GM23338 (cell line): ENCODE data around the gene NAA20. TPM values are rescaled to one million over a fixed set of nuclear protein-coding genes. Genes with fewer than 3 reads are reported as not detected.

Experiments used
- ATAC-seq: fragments of 200-7000 bp; cut with Tn5 transposase; 3 replicates; pipeline ENCODE4 v1.9.1; 2020
- DNase-seq: peaks from one replicate; pipeline ENCODE4 v3.0.0-alpha.2; 2015; ENCODE audit warnings: low spot score
- H2AFZ ChIP-seq: fragments of 200-600 bp; sonication (generic); 2 replicates; pipeline ENCODE4 v1.8.0; 2016; ENCODE audit warnings: antibody characterized with exemption, mild to moderate bottlenecking, moderate library complexity
- H3F3A ChIP-seq: fragments of 200-600 bp; sonication (generic); replicated peaks from 2 replicates; pipeline ENCODE4 v1.8.0; 2017; ENCODE audit warnings: antibody characterized with exemption, mixed run types, low read depth
- H3K27ac ChIP-seq: fragments of 200-600 bp; sonication (generic); 2 replicates; pipeline ENCODE4 v1.6.1; 2016; ENCODE audit warnings: low read depth
- H3K27me3 ChIP-seq: fragments of 200-600 bp; sonication (generic); 2 replicates; pipeline ENCODE4 v1.8.0; 2016; ENCODE audit warnings: mild to moderate bottlenecking, mixed run types, moderate library complexity; ENCODE audit not compliant: insufficient read depth
- H3K36me3 ChIP-seq: fragments of 200-600 bp; sonication (generic); 2 replicates; pipeline ENCODE4 v1.8.0; 2016; ENCODE audit warnings: mild to moderate bottlenecking; ENCODE audit not compliant: insufficient read depth
- H3K4me1 ChIP-seq: fragments of 200-600 bp; sonication (generic); 2 replicates; pipeline ENCODE4 v1.8.0; 2016; ENCODE audit warnings: mild to moderate bottlenecking, moderate library complexity; ENCODE audit not compliant: insufficient read depth
- H3K4me2 ChIP-seq: fragments of 200-600 bp; sonication (generic); 2 replicates; pipeline ENCODE4 v1.7.1; 2017; ENCODE audit warnings: mixed run types
- H3K4me3 ChIP-seq: fragments of 200-600 bp; sonication (generic); 2 replicates; pipeline ENCODE4 v1.6.1; 2016; ENCODE audit warnings: mixed run types
- H3K79me2 ChIP-seq: fragments of 200-600 bp; sonication (generic); replicated peaks from 2 replicates; pipeline ENCODE4 v1.8.0; 2017; ENCODE audit warnings: mild to moderate bottlenecking; ENCODE audit not compliant: insufficient read depth
- H3K9me2 ChIP-seq: fragments of 200-600 bp; sonication (generic); 2 replicates; pipeline ENCODE4 v1.8.0; 2017; ENCODE audit not compliant: insufficient read depth
- H4K20me1 ChIP-seq: fragments of 200-600 bp; sonication (generic); replicated peaks from 2 replicates; pipeline ENCODE4 v1.8.0; 2017; ENCODE audit warnings: mild to moderate bottlenecking; ENCODE audit not compliant: insufficient read depth
- H3K27ac Mint-ChIP-seq: 2 replicates; pipeline ENCODE4 v1.8.0; 2020; ENCODE audit warnings: inconsistent platforms, mild to moderate bottlenecking, moderate library complexity, mixed read lengths
- H3K27me3 Mint-ChIP-seq: 3 replicates; pipeline ENCODE4 v1.8.0; 2022; ENCODE audit warnings: low read depth, mild to moderate bottlenecking, moderate library complexity, mixed read lengths, inconsistent platforms; ENCODE audit not compliant: insufficient read depth, poor library complexity
- H3K36me3 Mint-ChIP-seq: 3 replicates; pipeline ENCODE4 v1.8.0; 2021; ENCODE audit warnings: low read depth, mild to moderate bottlenecking, inconsistent platforms, moderate library complexity, mixed read lengths
- H3K4me1 Mint-ChIP-seq: 3 replicates; pipeline ENCODE4 v1.8.0; 2020; ENCODE audit warnings: mild to moderate bottlenecking, inconsistent platforms, mixed read lengths
- H3K4me3 Mint-ChIP-seq: 3 replicates; pipeline ENCODE4 v1.8.0; 2021; ENCODE audit warnings: moderate library complexity, mild to moderate bottlenecking, inconsistent platforms, mixed read lengths
- H3K9me3 Mint-ChIP-seq: 3 replicates; pipeline ENCODE4 v1.8.0; 2020; ENCODE audit warnings: moderate library complexity, mild to moderate bottlenecking, inconsistent platforms, mixed read lengths
- CREB1 ChIP-seq: fragments of 250-450 bp; sonication (Bioruptor Pico); IDR thresholded peaks from 2 replicates; pipeline ENCODE4 v1.5.0; 2020; ENCODE audit warnings: low read depth, mild to moderate bottlenecking, moderate library complexity
- EZH2 ChIP-seq: fragments of 200-600 bp; sonication (generic); IDR thresholded peaks from one replicate; pipeline ENCODE4 v1.8.0; 2017; ENCODE audit warnings: antibody characterized with exemption, mild to moderate bottlenecking, low read depth; ENCODE audit not compliant: unreplicated experiment
- EZH2phosphoT487 ChIP-seq: fragments of 200-600 bp; sonication (generic); IDR thresholded peaks from one replicate; pipeline ENCODE4 v1.8.1; 2018; ENCODE audit warnings: antibody characterized with exemption; ENCODE audit not compliant: unreplicated experiment
- JUNB ChIP-seq: IDR thresholded peaks from one replicate; pipeline ENCODE4 v1.6.1; 2016; ENCODE audit warnings: antibody characterized with exemption; ENCODE audit not compliant: unreplicated experiment
- STAT1 ChIP-seq: IDR thresholded peaks from one replicate; pipeline ENCODE4 v1.6.1; 2016; ENCODE audit warnings: antibody characterized with exemption; ENCODE audit not compliant: unreplicated experiment
- ZNF114 ChIP-seq: fragments of 250-450 bp; sonication (Bioruptor Pico); IDR thresholded peaks from 2 replicates; pipeline ENCODE4 v1.5.0; 2020; ENCODE audit warnings: mild to moderate bottlenecking, moderate library complexity
- ZNF331 ChIP-seq: fragments of 250-450 bp; sonication (Bioruptor Pico); IDR thresholded peaks from 2 replicates; pipeline ENCODE4 v1.5.0; 2020; ENCODE audit warnings: low read depth, mild to moderate bottlenecking, moderate library complexity
- polyA plus RNA-seq: library from polyadenylated mRNA; unstranded; fragments of >200 nt; fragmentation: Nextera tagmentation; extraction: Ambion mirVana; gene quantifications from 2 replicates; pipeline ENCODE4 v1.2.1, GENCODE V29; 2016
- total RNA-seq: library from RNA; depleted of rRNA; stranded (reverse); fragments of >200 nt; shearing (Covaris generic); gene quantifications from 2 replicates; pipeline ENCODE4 v1.2.3, GENCODE V29; 2014
- TF ChIP-seq, protein P1 (sequence below): IDR thresholded peaks from one replicate; pipeline ENCODE4 v1.6.1; 2018; ENCODE audit warnings: antibody characterized with exemption; ENCODE audit not compliant: unreplicated experiment
- TF ChIP-seq, protein P2 (sequence below), 2 experiments: fragments of 200-600 bp in 1 of 2; sonication (generic) in 1 of 2; conservative IDR thresholded peaks; 2 replicates each; pipeline versions ENCODE4 v1.5.1 to v1.6.1; 2016 to 2017; ENCODE audit warnings: antibody characterized with exemption in 2 of 2, low read depth in 2 of 2, mild to moderate bottlenecking in 2 of 2, moderate library complexity in 1 of 2
- TF ChIP-seq, protein P3 (sequence below): fragments of 250-450 bp; sonication (Bioruptor Pico); IDR thresholded peaks from 2 replicates; pipeline ENCODE4 v1.5.0; 2020; ENCODE audit warnings: mild to moderate bottlenecking, moderate library complexity

The NAA20 gene
- total and polyA plus RNA-seq, 2 experiments from 2014 or later = 28.7 to 117 TPM

DNA sequence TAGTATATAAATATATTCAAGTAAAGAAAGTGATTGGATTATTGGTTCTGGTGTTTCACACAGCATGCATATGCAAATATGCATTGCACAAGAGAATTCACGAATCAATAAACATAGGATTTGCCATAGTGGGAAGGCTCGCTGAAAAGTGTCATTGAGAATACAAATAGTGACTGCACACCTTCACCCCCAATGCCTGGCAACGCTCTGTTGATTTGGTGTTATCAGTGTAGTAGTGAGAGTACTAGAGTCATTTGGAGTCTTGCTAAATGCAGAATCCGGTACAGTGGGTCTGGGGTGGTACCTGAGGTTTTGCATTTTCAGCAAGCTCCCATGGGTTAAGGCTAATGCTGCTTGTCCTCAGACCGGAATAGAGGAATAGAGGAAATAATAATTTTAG is 49.7 kb upstream of the NAA20 start (continued):
- TF ChIP-seq, protein P1, sequence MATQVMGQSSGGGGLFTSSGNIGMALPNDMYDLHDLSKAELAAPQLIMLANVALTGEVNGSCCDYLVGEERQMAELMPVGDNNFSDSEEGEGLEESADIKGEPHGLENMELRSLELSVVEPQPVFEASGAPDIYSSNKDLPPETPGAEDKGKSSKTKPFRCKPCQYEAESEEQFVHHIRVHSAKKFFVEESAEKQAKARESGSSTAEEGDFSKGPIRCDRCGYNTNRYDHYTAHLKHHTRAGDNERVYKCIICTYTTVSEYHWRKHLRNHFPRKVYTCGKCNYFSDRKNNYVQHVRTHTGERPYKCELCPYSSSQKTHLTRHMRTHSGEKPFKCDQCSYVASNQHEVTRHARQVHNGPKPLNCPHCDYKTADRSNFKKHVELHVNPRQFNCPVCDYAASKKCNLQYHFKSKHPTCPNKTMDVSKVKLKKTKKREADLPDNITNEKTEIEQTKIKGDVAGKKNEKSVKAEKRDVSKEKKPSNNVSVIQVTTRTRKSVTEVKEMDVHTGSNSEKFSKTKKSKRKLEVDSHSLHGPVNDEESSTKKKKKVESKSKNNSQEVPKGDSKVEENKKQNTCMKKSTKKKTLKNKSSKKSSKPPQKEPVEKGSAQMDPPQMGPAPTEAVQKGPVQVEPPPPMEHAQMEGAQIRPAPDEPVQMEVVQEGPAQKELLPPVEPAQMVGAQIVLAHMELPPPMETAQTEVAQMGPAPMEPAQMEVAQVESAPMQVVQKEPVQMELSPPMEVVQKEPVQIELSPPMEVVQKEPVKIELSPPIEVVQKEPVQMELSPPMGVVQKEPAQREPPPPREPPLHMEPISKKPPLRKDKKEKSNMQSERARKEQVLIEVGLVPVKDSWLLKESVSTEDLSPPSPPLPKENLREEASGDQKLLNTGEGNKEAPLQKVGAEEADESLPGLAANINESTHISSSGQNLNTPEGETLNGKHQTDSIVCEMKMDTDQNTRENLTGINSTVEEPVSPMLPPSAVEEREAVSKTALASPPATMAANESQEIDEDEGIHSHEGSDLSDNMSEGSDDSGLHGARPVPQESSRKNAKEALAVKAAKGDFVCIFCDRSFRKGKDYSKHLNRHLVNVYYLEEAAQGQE = no peak

DNA sequence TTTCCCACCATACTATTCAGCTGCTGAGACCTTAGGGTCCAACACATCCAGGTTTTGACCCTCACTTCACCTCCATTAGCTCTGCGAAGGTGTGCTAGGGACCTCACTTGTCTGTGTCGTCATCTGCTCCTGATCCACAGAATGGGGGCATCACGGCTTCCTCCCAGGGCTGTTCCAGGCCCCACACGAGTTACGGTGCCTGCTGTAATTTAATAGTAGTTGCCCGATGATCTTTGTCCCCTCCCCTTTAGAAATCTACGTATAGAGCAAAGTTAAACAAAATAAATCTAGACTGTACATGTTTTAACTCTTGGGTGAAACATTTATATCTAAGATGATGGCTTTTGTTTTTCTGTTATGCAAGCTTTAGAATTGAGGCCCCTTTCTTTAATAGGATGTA is 49.1 kb upstream of the NAA20 start:
- no peak overlapping the region for H2AFZ ChIP-seq
- ATAC-seq = no peak
- TF ChIP-seq CREB1 (no peak), EZH2 (no peak), STAT1 (no peak), JUNB (no peak), ZNF114 (CRISPR knock-in tag) (no peak), EZH2phosphoT487 (no peak), ZNF331 (no peak)
- TF ChIP-seq, protein P2, sequence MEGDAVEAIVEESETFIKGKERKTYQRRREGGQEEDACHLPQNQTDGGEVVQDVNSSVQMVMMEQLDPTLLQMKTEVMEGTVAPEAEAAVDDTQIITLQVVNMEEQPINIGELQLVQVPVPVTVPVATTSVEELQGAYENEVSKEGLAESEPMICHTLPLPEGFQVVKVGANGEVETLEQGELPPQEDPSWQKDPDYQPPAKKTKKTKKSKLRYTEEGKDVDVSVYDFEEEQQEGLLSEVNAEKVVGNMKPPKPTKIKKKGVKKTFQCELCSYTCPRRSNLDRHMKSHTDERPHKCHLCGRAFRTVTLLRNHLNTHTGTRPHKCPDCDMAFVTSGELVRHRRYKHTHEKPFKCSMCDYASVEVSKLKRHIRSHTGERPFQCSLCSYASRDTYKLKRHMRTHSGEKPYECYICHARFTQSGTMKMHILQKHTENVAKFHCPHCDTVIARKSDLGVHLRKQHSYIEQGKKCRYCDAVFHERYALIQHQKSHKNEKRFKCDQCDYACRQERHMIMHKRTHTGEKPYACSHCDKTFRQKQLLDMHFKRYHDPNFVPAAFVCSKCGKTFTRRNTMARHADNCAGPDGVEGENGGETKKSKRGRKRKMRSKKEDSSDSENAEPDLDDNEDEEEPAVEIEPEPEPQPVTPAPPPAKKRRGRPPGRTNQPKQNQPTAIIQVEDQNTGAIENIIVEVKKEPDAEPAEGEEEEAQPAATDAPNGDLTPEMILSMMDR (conservative IDR thresholded peaks at IDR 0.05; ENCODE audit: low read depth in 2 of 2) = no peak
- TF ChIP-seq, protein P1 = no peak
- TF ChIP-seq, protein P3, sequence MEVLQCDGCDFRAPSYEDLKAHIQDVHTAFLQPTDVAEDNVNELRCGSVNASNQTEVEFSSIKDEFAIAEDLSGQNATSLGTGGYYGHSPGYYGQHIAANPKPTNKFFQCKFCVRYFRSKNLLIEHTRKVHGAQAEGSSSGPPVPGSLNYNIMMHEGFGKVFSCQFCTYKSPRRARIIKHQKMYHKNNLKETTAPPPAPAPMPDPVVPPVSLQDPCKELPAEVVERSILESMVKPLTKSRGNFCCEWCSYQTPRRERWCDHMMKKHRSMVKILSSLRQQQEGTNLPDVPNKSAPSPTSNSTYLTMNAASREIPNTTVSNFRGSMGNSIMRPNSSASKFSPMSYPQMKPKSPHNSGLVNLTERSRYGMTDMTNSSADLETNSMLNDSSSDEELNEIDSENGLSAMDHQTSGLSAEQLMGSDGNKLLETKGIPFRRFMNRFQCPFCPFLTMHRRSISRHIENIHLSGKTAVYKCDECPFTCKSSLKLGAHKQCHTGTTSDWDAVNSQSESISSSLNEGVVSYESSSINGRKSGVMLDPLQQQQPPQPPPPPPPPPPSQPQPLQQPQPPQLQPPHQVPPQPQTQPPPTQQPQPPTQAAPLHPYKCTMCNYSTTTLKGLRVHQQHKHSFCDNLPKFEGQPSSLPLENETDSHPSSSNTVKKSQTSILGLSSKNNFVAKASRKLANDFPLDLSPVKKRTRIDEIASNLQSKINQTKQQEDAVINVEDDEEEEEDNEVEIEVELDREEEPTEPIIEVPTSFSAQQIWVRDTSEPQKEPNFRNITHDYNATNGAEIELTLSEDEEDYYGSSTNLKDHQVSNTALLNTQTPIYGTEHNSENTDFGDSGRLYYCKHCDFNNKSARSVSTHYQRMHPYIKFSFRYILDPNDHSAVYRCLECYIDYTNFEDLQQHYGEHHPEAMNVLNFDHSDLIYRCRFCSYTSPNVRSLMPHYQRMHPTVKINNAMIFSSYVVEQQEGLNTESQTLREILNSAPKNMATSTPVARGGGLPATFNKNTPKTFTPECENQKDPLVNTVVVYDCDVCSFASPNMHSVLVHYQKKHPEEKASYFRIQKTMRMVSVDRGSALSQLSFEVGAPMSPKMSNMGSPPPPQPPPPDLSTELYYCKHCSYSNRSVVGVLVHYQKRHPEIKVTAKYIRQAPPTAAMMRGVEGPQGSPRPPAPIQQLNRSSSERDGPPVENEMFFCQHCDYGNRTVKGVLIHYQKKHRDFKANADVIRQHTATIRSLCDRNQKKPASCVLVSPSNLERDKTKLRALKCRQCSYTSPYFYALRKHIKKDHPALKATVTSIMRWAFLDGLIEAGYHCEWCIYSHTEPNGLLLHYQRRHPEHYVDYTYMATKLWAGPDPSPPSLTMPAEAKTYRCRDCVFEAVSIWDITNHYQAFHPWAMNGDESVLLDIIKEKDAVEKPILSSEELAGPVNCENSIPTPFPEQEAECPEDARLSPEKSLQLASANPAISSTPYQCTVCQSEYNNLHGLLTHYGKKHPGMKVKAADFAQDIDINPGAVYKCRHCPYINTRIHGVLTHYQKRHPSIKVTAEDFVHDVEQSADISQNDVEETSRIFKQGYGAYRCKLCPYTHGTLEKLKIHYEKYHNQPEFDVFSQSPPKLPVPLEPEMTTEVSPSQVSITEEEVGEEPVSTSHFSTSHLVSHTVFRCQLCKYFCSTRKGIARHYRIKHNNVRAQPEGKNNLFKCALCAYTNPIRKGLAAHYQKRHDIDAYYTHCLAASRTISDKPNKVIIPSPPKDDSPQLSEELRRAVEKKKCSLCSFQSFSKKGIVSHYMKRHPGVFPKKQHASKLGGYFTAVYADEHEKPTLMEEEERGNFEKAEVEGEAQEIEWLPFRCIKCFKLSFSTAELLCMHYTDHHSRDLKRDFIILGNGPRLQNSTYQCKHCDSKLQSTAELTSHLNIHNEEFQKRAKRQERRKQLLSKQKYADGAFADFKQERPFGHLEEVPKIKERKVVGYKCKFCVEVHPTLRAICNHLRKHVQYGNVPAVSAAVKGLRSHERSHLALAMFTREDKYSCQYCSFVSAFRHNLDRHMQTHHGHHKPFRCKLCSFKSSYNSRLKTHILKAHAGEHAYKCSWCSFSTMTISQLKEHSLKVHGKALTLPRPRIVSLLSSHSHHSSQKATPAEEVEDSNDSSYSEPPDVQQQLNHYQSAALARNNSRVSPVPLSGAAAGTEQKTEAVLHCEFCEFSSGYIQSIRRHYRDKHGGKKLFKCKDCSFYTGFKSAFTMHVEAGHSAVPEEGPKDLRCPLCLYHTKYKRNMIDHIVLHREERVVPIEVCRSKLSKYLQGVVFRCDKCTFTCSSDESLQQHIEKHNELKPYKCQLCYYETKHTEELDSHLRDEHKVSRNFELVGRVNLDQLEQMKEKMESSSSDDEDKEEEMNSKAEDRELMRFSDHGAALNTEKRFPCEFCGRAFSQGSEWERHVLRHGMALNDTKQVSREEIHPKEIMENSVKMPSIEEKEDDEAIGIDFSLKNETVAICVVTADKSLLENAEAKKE (CRISPR knock-in tag) = no peak

More for the DNA sequence above, 49.1 kb upstream of the NAA20 start:
- Mint-ChIP-seq H3K4me3 (no peak overlapping the region), H3K36me3 (no peaks in the 10 kb centered on the region), H3K27me3 (peaks cover 2% of the 10 kb centered on the region), H3K27ac (no peak overlapping the region), H3K4me1 (no peaks in the 10 kb centered on the region), H3K9me3 (no peaks in the 10 kb centered on the region)
- H3K4me2 ChIP-seq = no peak overlapping the region
- no peaks in the 10 kb centered on the region for H3K27me3 ChIP-seq
- no peak overlapping the region for H3K4me3 ChIP-seq
- no peaks in the 10 kb centered on the region for H3K9me2 ChIP-seq
- no peaks in the 10 kb centered on the region for H3F3A ChIP-seq
- no peaks in the 10 kb centered on the region for H3K4me1 ChIP-seq
- no peaks in the 10 kb centered on the region for H4K20me1 ChIP-seq
- no peaks in the 10 kb centered on the region for H3K36me3 ChIP-seq
- H3K79me2 ChIP-seq = no peaks in the 10 kb centered on the region
- DNase-seq = no peak
- no peak overlapping the region for H3K27ac ChIP-seq
